Measurements from ENCODE around the gene TOM1L2.

TOM1L2 gene

DNA sequence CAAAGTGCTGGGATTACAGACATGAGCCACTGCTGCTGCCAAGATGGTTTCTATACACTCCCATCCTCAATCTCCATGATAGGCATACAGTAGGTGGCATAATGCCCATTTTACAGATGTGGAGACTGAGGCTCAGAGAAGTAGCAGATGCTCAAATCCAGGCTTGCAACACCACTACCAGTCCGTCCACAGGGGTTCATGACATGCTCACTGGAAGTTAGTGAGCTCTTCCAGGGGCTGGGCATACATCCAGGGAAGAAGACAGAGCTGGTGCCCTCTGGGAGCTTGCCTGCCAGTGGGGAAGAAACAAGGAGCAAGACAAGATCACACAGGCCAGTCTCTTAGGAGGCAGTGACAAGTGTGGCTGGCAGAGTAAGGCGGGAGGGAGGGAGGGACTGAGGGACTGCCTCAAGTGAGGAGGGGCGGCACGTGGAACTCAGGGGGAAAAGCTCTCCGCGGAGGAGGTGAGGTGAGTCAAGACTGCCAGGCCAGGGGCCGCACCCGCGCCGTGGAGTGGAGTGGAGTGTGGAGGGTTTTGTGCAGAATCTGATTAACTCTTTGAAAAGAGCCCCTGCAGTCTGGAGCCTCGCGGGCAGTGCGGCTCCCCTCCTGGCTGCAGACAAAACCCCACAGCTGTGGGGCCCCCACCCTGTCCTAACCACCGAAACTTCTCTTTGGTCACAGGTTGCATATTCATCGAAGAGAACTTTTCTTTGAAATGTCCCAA is 163.3 kb downstream of the TOM1L2 start:
- no peak for TF ChIP-seq ZFX (IDR thresholded peaks at IDR 0.05; ENCODE audit: borderline replicate concordance)
- no peak for TF ChIP-seq CTCF (IDR thresholded peaks at IDR 0.05)
- H3K27ac ChIP-seq: peak overlapping the region; percentile 95

DNA sequence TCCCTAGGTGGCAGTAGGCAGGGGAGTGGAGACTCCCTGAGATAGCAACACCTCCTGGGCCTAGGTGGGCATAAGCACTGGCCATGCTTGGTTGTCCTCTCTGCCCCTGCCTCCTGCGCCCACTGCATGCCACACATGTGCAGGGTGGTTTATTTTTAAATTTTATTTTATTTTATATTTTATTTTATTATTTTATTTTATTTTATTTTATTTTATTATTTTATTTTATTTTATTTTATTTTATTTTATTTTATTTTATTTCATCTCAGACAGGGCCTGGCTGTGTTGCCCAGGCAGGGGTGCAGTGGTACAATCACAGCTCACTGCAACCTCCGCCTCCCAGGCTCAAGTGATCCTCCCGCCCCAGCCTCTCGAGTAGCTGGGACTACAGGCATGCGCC is 164.0 kb downstream of the TOM1L2 start:
- H3K27ac ChIP-seq: peak overlapping the region; percentile 95

GRCh38 chr17:17807440-17807839 is 164.8 kb downstream of the TOM1L2 start:
- H3K27ac ChIP-seq: peak overlapping the region; percentile 95
- TF ChIP-seq CTCF (IDR thresholded peaks at IDR 0.05) (no peak), ZFX (IDR thresholded peaks at IDR 0.05; ENCODE audit: borderline replicate concordance) (no peak)

DNA sequence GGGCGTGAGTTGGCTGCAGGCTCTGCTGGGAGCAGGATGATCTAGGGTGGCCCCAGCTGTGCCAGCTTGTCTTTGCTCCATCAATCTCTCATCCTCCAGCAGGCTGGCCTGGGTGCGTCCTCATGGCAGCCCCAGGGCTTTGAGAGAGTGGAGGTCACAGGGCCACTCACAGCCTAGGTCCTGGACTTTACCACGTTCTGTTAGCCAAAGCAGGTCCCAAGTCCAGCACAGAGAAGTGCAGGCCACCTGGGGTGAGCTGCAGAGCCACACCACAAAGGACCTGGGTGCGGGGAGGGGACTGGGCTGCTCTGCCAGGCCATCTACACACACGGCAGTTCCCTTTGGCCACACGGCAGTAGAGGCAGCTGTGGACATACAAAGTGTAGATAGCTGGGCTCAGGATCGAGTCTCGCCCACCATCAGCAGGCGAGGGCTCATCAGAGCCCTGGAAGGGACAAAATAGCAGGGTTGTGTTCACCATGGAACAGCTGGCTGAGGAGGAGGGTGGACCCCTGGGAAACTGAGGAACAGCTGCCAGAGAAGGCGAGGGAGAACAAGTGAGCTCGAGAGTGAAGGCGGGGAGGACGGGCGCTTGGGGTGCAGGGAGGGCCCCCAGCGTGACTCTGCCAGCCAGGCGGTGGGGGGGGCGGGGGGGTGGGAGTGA is 165.5 kb downstream of the TOM1L2 start:
- peak overlapping the region; percentile 43; the same call in 1 of the 2 replicates for H3K27ac ChIP-seq

GRCh38 chr17:17806035-17806434 is 166.2 kb downstream of the TOM1L2 start:
- TF ChIP-seq ZFX (IDR thresholded peaks at IDR 0.05; ENCODE audit: borderline replicate concordance) (no peak), CTCF (IDR thresholded peaks at IDR 0.05) (no peak)

More for the DNA sequence above, 165.5 kb downstream of the TOM1L2 start:
- TF ChIP-seq ZFX (IDR thresholded peaks at IDR 0.05; ENCODE audit: borderline replicate concordance) (no peak), CTCF (IDR thresholded peaks at IDR 0.05) (no peak)

DNA sequence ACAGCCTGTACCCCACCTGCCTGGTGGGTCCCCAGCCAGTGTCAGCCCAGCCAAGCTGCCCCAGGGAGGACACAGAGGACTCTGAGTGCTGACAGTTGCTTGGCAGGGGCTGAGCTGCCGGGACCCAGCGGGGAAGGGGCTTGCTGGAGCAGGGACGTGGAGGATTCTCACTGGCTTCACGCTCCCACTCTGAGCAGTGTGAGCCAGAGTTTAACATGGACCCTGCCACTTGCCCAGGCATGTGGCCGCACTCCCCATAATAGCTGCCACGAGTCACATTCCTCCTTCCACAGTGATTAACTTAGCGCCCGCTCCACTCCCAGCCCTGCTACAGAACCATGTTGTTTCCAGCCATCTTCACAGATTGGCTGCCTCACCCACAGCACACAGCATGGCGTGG is 166.6 kb downstream of the TOM1L2 start:
- TF ChIP-seq ZFX (IDR thresholded peaks at IDR 0.05; ENCODE audit: borderline replicate concordance): no peak
- no peak for TF ChIP-seq CTCF (IDR thresholded peaks at IDR 0.05)
- H3K27ac ChIP-seq: no peak overlapping the region

More at GRCh38 chr17:17806035-17806434, 166.2 kb downstream of the TOM1L2 start:
- H3K27ac ChIP-seq: peak overlapping the region; percentile 43; the same call in 1 of the 2 replicates

GRCh38 chr17:17804007-17804406 is 168.2 kb downstream of the TOM1L2 start:
- H3K27ac ChIP-seq: no peak overlapping the region

More at GRCh38 chr17:17804007-17804406, 168.2 kb downstream of the TOM1L2 start:
- TF ChIP-seq ZFX (IDR thresholded peaks at IDR 0.05; ENCODE audit: borderline replicate concordance) (no peak), CTCF (IDR thresholded peaks at IDR 0.05) (no peak)

All from 22Rv1 (cell line).